Thoracic aorta (tissue), 2 donors: ENCODE data around the gene IL10RB. TPM values are rescaled to one million over a fixed set of nuclear protein-coding genes. Genes with fewer than 3 reads are reported as not detected.

Experiments used
- ATAC-seq: fragments of 150-250 bp; one replicate; pipeline ENCODE4 v1.8.0; 2017; ENCODE audit warnings: low read depth; ENCODE audit not compliant: insufficient number of reproducible peaks, low FRiP score
- DNase-seq: peaks from one replicate; pipeline ENCODE4 v3.0.0-alpha.2; 2020; ENCODE audit warnings: low spot score
- H3K27ac ChIP-seq, 2 donors: fragments of 200-600 bp; sonication (generic); 1 replicate in 1 of 2; 2 replicates in 1 of 2; pipeline ENCODE4 v1.5.1; 2016; ENCODE audit warnings: mild to moderate bottlenecking in 2 of 2, moderate library complexity in 2 of 2
- H3K27me3 ChIP-seq: fragments of 200-600 bp; sonication (generic); replicated peaks from 2 replicates; pipeline ENCODE4 v1.6.0; 2016; ENCODE audit warnings: mild to moderate bottlenecking; ENCODE audit not compliant: insufficient read depth
- H3K36me3 ChIP-seq: fragments of 200-600 bp; sonication (generic); one replicate; pipeline ENCODE4 v1.5.1; 2016
- H3K4me1 ChIP-seq, 2 donors: fragments of 200-600 bp; sonication (generic); 1 replicate in 1 of 2; 2 replicates in 1 of 2; pipeline versions ENCODE4 v1.5.1 to v1.6.0; 2016; ENCODE audit warnings: low read depth in 2 of 2, mild to moderate bottlenecking in 1 of 2; ENCODE audit not compliant: control insufficient read depth in 1 of 2
- H3K4me3 ChIP-seq: fragments of 200-600 bp; sonication (generic); 2 replicates; pipeline ENCODE4 v1.5.1; 2016; ENCODE audit warnings: mild to moderate bottlenecking
- H3K9me3 ChIP-seq: fragments of 200-600 bp; sonication (generic); 2 replicates; pipeline ENCODE4 v1.5.1; 2016
- total RNA-seq, 2 donors: library from RNA; depleted of rRNA; stranded (reverse); fragments of >200 nt; gene quantifications; one replicate each; pipeline versions ENCODE4 v1.1.0 to v1.2.3, GENCODE V29; 2016
- TF ChIP-seq, protein P1 (sequence below): fragments of 200-600 bp; sonication (generic); IDR thresholded peaks from one replicate; pipeline ENCODE4 v1.5.1; 2019; ENCODE audit warnings: antibody characterized with exemption

Gene IL10RB
- total RNA-seq, 2 donors from 2014 or later: 13.0 to 33.6 TPM

DNA sequence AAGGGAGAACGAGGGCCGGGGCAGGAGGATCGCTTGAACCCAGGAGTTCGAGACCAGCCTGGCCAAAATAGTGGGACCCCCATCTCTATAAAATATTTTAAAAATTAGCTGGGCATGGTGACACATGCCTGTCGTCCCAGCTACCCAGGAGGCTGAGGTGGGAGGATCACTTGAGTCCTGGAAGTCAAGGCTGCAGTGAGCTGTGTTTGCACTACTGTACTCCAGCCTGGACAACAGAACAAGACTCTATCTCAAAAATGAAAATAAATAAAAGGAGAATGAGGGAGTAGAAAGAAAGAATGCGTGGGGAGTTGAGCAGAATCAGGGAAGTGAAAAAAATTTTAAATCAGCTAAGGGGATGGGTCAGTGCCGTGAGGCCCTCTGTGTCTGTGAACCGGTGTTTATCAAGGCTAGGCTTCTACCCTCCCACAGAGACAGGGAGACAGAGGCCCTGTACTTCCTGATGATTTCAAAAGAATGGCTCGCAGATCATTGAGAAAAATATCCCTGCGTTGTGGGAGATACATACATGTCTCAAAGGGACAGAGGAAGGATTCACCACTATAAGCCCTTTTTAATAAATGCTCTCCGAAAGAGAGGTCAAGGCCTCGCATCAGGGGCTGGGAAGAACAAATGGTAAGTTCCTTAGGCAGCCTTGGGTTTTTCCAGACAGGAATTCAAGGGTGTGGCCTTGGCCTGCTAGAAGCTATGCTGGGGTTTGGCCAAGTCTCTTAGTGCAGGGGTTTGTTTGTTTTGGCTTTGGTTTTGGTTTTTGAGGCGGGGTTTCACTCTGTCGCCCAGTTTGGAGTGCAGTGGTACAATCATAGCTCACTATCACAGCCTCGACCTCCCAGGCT is 20.7 kb downstream of the IL10RB start:
- ATAC-seq (peak; percentile 53), DNase-seq (no peak)
- TF ChIP-seq, protein P1, sequence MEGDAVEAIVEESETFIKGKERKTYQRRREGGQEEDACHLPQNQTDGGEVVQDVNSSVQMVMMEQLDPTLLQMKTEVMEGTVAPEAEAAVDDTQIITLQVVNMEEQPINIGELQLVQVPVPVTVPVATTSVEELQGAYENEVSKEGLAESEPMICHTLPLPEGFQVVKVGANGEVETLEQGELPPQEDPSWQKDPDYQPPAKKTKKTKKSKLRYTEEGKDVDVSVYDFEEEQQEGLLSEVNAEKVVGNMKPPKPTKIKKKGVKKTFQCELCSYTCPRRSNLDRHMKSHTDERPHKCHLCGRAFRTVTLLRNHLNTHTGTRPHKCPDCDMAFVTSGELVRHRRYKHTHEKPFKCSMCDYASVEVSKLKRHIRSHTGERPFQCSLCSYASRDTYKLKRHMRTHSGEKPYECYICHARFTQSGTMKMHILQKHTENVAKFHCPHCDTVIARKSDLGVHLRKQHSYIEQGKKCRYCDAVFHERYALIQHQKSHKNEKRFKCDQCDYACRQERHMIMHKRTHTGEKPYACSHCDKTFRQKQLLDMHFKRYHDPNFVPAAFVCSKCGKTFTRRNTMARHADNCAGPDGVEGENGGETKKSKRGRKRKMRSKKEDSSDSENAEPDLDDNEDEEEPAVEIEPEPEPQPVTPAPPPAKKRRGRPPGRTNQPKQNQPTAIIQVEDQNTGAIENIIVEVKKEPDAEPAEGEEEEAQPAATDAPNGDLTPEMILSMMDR: no peak
- H3K9me3 ChIP-seq: no peaks in the 10 kb centered on the region
- H3K4me3 ChIP-seq: peak overlapping the region; percentile 40
- H3K36me3 ChIP-seq: peaks cover 16% of the 10 kb centered on the region
- H3K27ac ChIP-seq: peak overlapping the region; percentile 42 to 73
- H3K4me1 ChIP-seq: peaks cover 7 to 21% of the 10 kb centered on the region in 2 donors
- no peaks in the 10 kb centered on the region for H3K27me3 ChIP-seq

DNA sequence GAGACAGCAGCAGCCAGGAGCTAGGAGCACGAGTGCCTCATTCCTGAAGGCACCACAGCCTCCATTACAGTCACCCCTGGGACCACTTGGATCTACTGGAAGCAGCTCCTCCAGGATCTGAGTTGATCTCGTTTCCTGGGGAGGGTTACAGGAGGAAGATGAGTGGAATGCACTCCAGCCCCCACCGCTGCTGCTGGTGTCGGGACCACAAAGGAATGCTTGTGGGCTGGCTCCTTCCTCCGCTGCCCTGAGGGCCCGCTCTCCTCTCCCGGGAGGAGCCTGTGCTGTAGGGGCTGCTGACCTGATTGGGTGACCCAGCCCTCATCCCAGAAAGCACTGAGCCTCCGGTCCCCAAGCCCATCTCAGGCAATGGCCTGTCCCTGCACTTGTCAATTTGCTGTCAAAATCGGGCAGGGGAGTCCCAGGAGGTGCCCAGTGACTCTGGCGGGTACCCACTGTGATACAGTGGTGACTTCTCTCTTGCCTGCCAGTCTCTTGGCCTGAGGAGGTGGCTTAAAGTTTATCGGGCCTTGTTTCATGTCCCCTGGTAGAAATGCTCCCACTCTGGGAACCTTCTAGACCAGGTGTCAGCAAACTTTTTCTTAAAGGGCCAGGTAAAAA is 23.1 kb downstream of the IL10RB start:
- Histone ChIP-seq H3K9me3 (no peaks in the 10 kb centered on the region), H3K36me3 (peaks cover 25% of the 10 kb centered on the region), H3K4me1 (peaks cover 7 to 21% of the 10 kb centered on the region in 2 donors), H3K27me3 (no peaks in the 10 kb centered on the region), H3K27ac (no peak overlapping the region), H3K4me3 (no peak overlapping the region)
- ATAC-seq: no peak
- DNase-seq: no peak
- TF ChIP-seq, protein P1: no peak

DNA sequence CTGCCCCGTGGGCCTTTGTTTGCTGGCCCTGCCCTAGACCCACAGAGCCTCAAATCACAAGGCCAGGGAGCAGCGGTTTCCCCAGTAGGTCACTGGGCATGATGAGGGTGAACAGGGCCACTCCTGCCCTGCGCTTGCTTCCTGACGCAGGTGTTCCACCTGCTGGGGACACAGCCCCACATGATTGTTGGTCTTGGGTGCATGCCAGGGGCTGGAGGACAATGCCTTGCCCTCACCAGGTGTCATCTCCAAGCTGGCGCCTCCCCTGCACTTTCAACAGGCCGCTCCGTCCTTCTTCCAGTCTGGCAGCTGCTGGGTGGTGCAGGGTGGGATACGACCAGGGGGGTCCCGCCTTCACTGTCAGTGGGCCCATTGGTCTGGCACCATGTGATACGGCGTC is 24.3 kb downstream of the IL10RB start:
- no peak overlapping the region for H3K27ac ChIP-seq
- TF ChIP-seq, protein P1: no peak
- ATAC-seq (no peak), DNase-seq (no peak)
- H3K4me3 ChIP-seq: no peak overlapping the region
- peaks cover 25% of the 10 kb centered on the region for H3K36me3 ChIP-seq
- H3K9me3 ChIP-seq: no peaks in the 10 kb centered on the region
- H3K27me3 ChIP-seq: no peaks in the 10 kb centered on the region
- H3K4me1 ChIP-seq: peaks cover 7 to 21% of the 10 kb centered on the region in 2 donors

DNA sequence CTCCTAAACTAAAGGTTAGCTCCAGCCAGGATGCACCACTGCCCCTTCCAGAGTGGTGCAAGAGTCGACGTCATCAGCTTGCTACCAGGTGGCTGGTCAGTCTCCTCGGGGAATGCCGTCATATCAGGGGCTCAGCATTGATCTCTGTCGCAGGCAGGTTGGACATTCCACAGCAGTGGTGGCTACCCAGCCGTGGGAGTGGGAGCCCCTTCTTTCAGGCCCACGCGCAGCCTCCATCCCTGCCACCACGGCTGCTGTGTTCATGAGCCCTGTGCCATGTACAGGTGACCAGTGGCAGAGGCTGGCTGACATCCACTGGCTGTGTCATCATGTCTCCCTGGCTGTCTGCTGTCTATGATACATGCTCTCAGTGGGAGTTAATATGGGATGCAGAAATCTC is 25.5 kb downstream of the IL10RB start:
- Histone ChIP-seq H3K27ac (no peak overlapping the region), H3K4me3 (no peak overlapping the region), H3K4me1 (peaks cover 5 to 11% of the 10 kb centered on the region in 2 donors), H3K36me3 (peaks cover 32% of the 10 kb centered on the region), H3K27me3 (no peaks in the 10 kb centered on the region), H3K9me3 (no peaks in the 10 kb centered on the region)
- TF ChIP-seq, protein P1: no peak
- ATAC-seq: no peak
- no peak for DNase-seq

DNA sequence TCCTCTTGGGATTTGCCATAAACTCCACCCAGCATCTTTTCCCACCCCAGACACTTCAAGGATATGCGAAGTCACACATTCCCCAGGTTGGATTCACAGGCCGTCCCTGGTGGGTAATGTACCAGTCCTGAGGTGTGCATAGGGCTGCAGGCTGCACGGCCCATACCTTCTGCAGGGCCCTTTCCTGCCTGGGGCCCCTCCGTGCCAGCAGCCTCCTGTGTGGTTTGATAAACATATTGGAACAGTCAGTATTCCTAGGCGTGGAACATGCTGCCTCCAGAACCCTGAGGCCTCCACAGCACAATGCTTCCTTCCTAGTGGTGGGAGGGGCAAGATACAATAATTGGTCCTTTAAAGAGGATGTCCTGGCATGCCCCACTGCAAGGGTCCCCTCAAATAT is 26.6 kb downstream of the IL10RB start:
- no peaks in the 10 kb centered on the region for H3K27me3 ChIP-seq
- no peaks in the 10 kb centered on the region for H3K9me3 ChIP-seq
- no peak overlapping the region for H3K4me3 ChIP-seq
- DNase-seq (no peak), ATAC-seq (no peak)
- peaks cover 0 to under 1% of the 10 kb centered on the region in 2 donors for H3K4me1 ChIP-seq
- peaks cover 32% of the 10 kb centered on the region for H3K36me3 ChIP-seq
- H3K27ac ChIP-seq: no peak overlapping the region
- TF ChIP-seq, protein P1: no peak
